NCI-H2227 treated with DMSO at 0.1 percent for 48 hours (cell line): ENCODE measurements around the gene ZWILCH.

Source experiments
- DNase-seq: peaks from one replicate; lab custom pipeline; 2025; lab: John Stamatoyannopoulos, UW

The ZWILCH gene

GRCh38 chr15:66545255-66545654 is 40.1 kb downstream of the ZWILCH start:
- no peak for DNase-seq

GRCh38 chr15:66555685-66556084 is 50.6 kb downstream of the ZWILCH start:
- no peak for DNase-seq

GRCh38 chr15:66558271-66558670 is 53.1 kb downstream of the ZWILCH start:
- DNase-seq, result no peak

- no peak for DNase-seq
Measured at GRCh38 chr15:66560856-66561525, 55.9 kb downstream of the ZWILCH start.

GRCh38 chr15:66563126-66563525 is 58.0 kb downstream of the ZWILCH start:
- no peak for DNase-seq

GRCh38 chr15:66563566-66564110 is 58.5 kb downstream of the ZWILCH start:
- no peak for DNase-seq

- DNase-seq, result no peak
Measured at GRCh38 chr15:66564136-66565041, 59.3 kb downstream of the ZWILCH start.

GRCh38 chr15:66565141-66565641 is 60.1 kb downstream of the ZWILCH start:
- no peak for DNase-seq

GRCh38 chr15:66565741-66566144 is 60.6 kb downstream of the ZWILCH start, which contains the start of gene LCTL:
LCTL (minus strand) TSS chr15:66565998; CDS start chr15:66565365, 633 bp downstream.
- DNase-seq, result no peak

GRCh38 chr15:66566963-66567531 is 61.9 kb downstream of the ZWILCH start:
- peak; percentile 9 for DNase-seq

GRCh38 chr15:66567897-66568296 is 62.8 kb downstream of the ZWILCH start:
- DNase-seq, result no peak

GRCh38 chr15:66569461-66570137 is 64.5 kb downstream of the ZWILCH start:
- no peak for DNase-seq

- DNase-seq, result no peak
Measured at GRCh38 chr15:66570327-66570726, 65.2 kb downstream of the ZWILCH start.

GRCh38 chr15:66570842-66571478 is 65.8 kb downstream of the ZWILCH start:
- no peak for DNase-seq

- no peak for DNase-seq
Measured at GRCh38 chr15:66572146-66572545, 67.0 kb downstream of the ZWILCH start.

- DNase-seq, result no peak
Measured at GRCh38 chr15:66573348-66573718, 68.2 kb downstream of the ZWILCH start.

GRCh38 chr15:66573719-66574595 is 68.8 kb downstream of the ZWILCH start:
- no peak for DNase-seq

- no peak for DNase-seq
Measured at GRCh38 chr15:66574596-66574950, 69.4 kb downstream of the ZWILCH start.

- DNase-seq, result no peak
Measured at GRCh38 chr15:66578286-66578875, 73.3 kb downstream of the ZWILCH start.

GRCh38 chr15:66580643-66581042 is 75.5 kb downstream of the ZWILCH start:
- DNase-seq, result no peak
